IPS DF 4.7 (cell line): ENCODE results near the gene PIGN.
"Not testable (repeated sequence)": the region's sequence is repeated elsewhere in the genome, so short reads cannot be mapped to it uniquely, and the experiment has no call there.

Experiments
- DNase-seq: peaks from one replicate; pipeline ENCODE4 v3.0.0-alpha.2; 2013; ENCODE audit warnings: low spot score; ENCODE audit errors: extremely low read depth

Gene PIGN

GRCh38 chr18:62064361-62064760 is 122.5 kb downstream of the PIGN start:
- DNase-seq = no peak

GRCh38 chr18:62061821-62062478 is 124.9 kb downstream of the PIGN start:
- DNase-seq = no peak

- DNase-seq = no peak
Observed at GRCh38 chr18:62060820-62061219, 126.0 kb downstream of the PIGN start.

GRCh38 chr18:62054929-62055498 is 131.8 kb downstream of the PIGN start:
- no peak for DNase-seq

- no peak for DNase-seq
Observed at GRCh38 chr18:62048279-62048678, 138.6 kb downstream of the PIGN start.

GRCh38 chr18:62045316-62045715 is 141.5 kb downstream of the PIGN start:
- DNase-seq = no peak

- DNase-seq = no peak
Observed at GRCh38 chr18:62044490-62045000, 142.3 kb downstream of the PIGN start.

GRCh38 chr18:62037989-62038778 is 148.7 kb downstream of the PIGN start:
- no peak for DNase-seq

- no peak for DNase-seq
Observed at GRCh38 chr18:62037012-62037742, 149.7 kb downstream of the PIGN start.

GRCh38 chr18:62034286-62034685 is 152.6 kb downstream of the PIGN start:
- DNase-seq = not testable (repeated sequence)

GRCh38 chr18:62033756-62034155 is 153.1 kb downstream of the PIGN start:
- DNase-seq = no peak

- no peak for DNase-seq
Observed at GRCh38 chr18:62033207-62033606, 153.6 kb downstream of the PIGN start.

GRCh38 chr18:62030091-62030985 is 156.5 kb downstream of the PIGN start:
- no peak for DNase-seq

GRCh38 chr18:62028715-62029114 is 158.1 kb downstream of the PIGN start:
- DNase-seq = no peak

GRCh38 chr18:62027914-62028520 is 158.8 kb downstream of the PIGN start:
- no peak for DNase-seq

GRCh38 chr18:62026586-62026985 is 160.3 kb downstream of the PIGN start:
- no peak for DNase-seq

- no peak for DNase-seq
Observed at GRCh38 chr18:62024983-62025382, 161.9 kb downstream of the PIGN start.

- DNase-seq = no peak
Observed at GRCh38 chr18:62023536-62023935, 163.3 kb downstream of the PIGN start.

GRCh38 chr18:62018759-62019041 is 168.2 kb downstream of the PIGN start:
- DNase-seq = no peak

- DNase-seq = no peak
Observed at GRCh38 chr18:62018034-62018758, 168.7 kb downstream of the PIGN start.
